HEK293 (cell line): Measurements from ENCODE around the gene TTC34.

Experiments
- CTCF ChIA-PET: fragments of 350-600 bp; formaldehyde crosslinking; extraction: SDS; loops from one replicate; lab custom pipeline; 2021; ENCODE audit warnings: antibody characterized with exemption; lab: Yijun Ruan, JAX
- POLR2A ChIA-PET: fragments of 300-600 bp; formaldehyde crosslinking; extraction: SDS; loops from one replicate; lab custom pipeline; 2020; ENCODE audit warnings: antibody characterized with exemption, inconsistent platforms; lab: Yijun Ruan, JAX
- H3K27ac ChIP-seq: fragments of 200-500 bp; sonication (Bioruptor generic); 2 replicates; pipeline ENCODE4 v1.5.1; 2014; ENCODE audit warnings: low read depth, low read length, control low read depth, inconsistent platforms; ENCODE audit errors: extremely low read depth
- H3K36me3 ChIP-seq, 2 experiments: fragments of 200-500 bp in 1 of 2; sonication (Bioruptor generic) in 1 of 2; 1 replicate in 1 of 2; 2 replicates in 1 of 2; pipeline ENCODE4 v1.5.1; 2014 to 2017; ENCODE audit warnings: inconsistent platforms in 2 of 2, low read length in 2 of 2; ENCODE audit not compliant: control insufficient read depth in 2 of 2, insufficient read depth in 1 of 2
- H3K4me1 ChIP-seq: fragments of 200-500 bp; sonication (Bioruptor generic); 2 replicates; pipeline ENCODE4 v1.5.1; 2014; ENCODE audit warnings: mild to moderate bottlenecking, low read length, inconsistent platforms; ENCODE audit not compliant: control insufficient read depth, insufficient read depth
- H3K4me3 ChIP-seq: 2 replicates; pipeline ENCODE4 v1.5.1; 2011; ENCODE audit warnings: low read depth, mild to moderate bottlenecking, control low read depth, low read length, moderate library complexity
- H3K9me3 ChIP-seq: fragments of 200-500 bp; sonication (Bioruptor generic); 2 replicates; pipeline ENCODE4 v1.5.1; 2014; ENCODE audit warnings: low read depth, low read length, inconsistent platforms; ENCODE audit not compliant: control insufficient read depth, insufficient read depth
- PRDM4 ChIP-seq: fragments of 450-650 bp; formaldehyde crosslinking; IDR thresholded peaks from 2 replicates; pipeline ENCODE4 v1.5.1; 2017; ENCODE audit warnings: missing biosample characterization, missing genetic modification characterization
- TRIM28 ChIP-seq: IDR thresholded peaks from 2 replicates; pipeline ENCODE4 v1.6.1; 2011; ENCODE audit warnings: low read length, control low read depth, borderline replicate concordance
- ZBTB48 ChIP-seq: fragments of 450-650 bp; formaldehyde crosslinking; IDR thresholded peaks from 2 replicates; pipeline ENCODE4 v1.5.1; 2016; ENCODE audit warnings: missing biosample characterization, missing genetic modification characterization
- ZFHX2 ChIP-seq: fragments of 450-650 bp; formaldehyde crosslinking; conservative IDR thresholded peaks from 2 replicates; pipeline ENCODE4 v1.5.1; 2016; ENCODE audit warnings: missing biosample characterization, missing genetic modification characterization
- ZNF112 ChIP-seq: fragments of 450-650 bp; formaldehyde crosslinking; IDR thresholded peaks from 2 replicates; pipeline ENCODE4 v1.5.0; 2017; ENCODE audit warnings: missing biosample characterization, missing genetic modification characterization
- ZNF121 ChIP-seq: fragments of 450-650 bp; formaldehyde crosslinking; IDR thresholded peaks from 2 replicates; pipeline ENCODE4 v1.5.1; 2016; ENCODE audit warnings: missing biosample characterization, missing genetic modification characterization
- ZNF24 ChIP-seq: fragments of 450-650 bp; formaldehyde crosslinking; IDR thresholded peaks from 2 replicates; pipeline ENCODE4 v1.5.1; 2016; ENCODE audit warnings: missing biosample characterization, missing genetic modification characterization
- ZNF354C ChIP-seq: fragments of 450-650 bp; formaldehyde crosslinking; IDR thresholded peaks from 2 replicates; pipeline ENCODE4 v1.5.1; 2016; ENCODE audit warnings: missing biosample characterization, missing genetic modification characterization, low read depth, borderline replicate concordance
- ZNF449 ChIP-seq: fragments of 450-650 bp; formaldehyde crosslinking; IDR thresholded peaks from 2 replicates; pipeline ENCODE4 v1.5.1; 2017; ENCODE audit warnings: missing biosample characterization, mild to moderate bottlenecking, missing genetic modification characterization, moderate library complexity
- ZNF48 ChIP-seq: fragments of 450-650 bp; formaldehyde crosslinking; IDR thresholded peaks from 2 replicates; pipeline ENCODE4 v1.5.1; 2016; ENCODE audit warnings: missing biosample characterization, missing genetic modification characterization
- ZNF521 ChIP-seq: fragments of 450-650 bp; formaldehyde crosslinking; IDR thresholded peaks from 2 replicates; pipeline ENCODE4 v1.5.1; 2017; ENCODE audit warnings: missing biosample characterization, mild to moderate bottlenecking, missing genetic modification characterization
- ZNF585B ChIP-seq: fragments of 450-650 bp; formaldehyde crosslinking; IDR thresholded peaks from 2 replicates; pipeline ENCODE4 v1.5.1; 2016; ENCODE audit warnings: missing biosample characterization, missing genetic modification characterization
- ZNF600 ChIP-seq: fragments of 450-650 bp; formaldehyde crosslinking; IDR thresholded peaks from 2 replicates; pipeline ENCODE4 v1.5.1; 2016; ENCODE audit warnings: missing biosample characterization, missing genetic modification characterization
- ZNF654 ChIP-seq: fragments of 450-650 bp; formaldehyde crosslinking; IDR thresholded peaks from 2 replicates; pipeline ENCODE4 v1.5.1; 2016; ENCODE audit warnings: low read depth, missing biosample characterization, missing genetic modification characterization
- ZNF658 ChIP-seq: fragments of 450-650 bp; formaldehyde crosslinking; IDR thresholded peaks from 2 replicates; pipeline ENCODE4; 2016; ENCODE audit warnings: missing biosample characterization, missing genetic modification characterization
- ZNF670 ChIP-seq: fragments of 450-650 bp; formaldehyde crosslinking; IDR thresholded peaks from 2 replicates; pipeline ENCODE4 v1.5.1; 2016; ENCODE audit warnings: missing biosample characterization, missing genetic modification characterization, low read depth
- TF ChIP-seq, protein P1 (sequence below): fragments of 450-650 bp; formaldehyde crosslinking; IDR thresholded peaks from 2 replicates; pipeline ENCODE4 v1.5.1; 2016; ENCODE audit warnings: missing biosample characterization, missing genetic modification characterization, borderline replicate concordance
- TF ChIP-seq, protein P2 (sequence below): fragments of 450-650 bp; formaldehyde crosslinking; IDR thresholded peaks from 2 replicates; pipeline ENCODE4 v1.5.1; 2016; ENCODE audit warnings: missing biosample characterization, missing genetic modification characterization
- TF ChIP-seq, protein P3 (sequence below): fragments of 450-650 bp; formaldehyde crosslinking; IDR thresholded peaks from 2 replicates; pipeline ENCODE4 v1.5.1; 2016; ENCODE audit warnings: missing biosample characterization, missing genetic modification characterization
- TF ChIP-seq, protein P4 (sequence below): fragments of 450-650 bp; formaldehyde crosslinking; IDR thresholded peaks from 2 replicates; pipeline ENCODE4 v1.5.1; 2017; ENCODE audit warnings: missing biosample characterization, missing genetic modification characterization

Gene TTC34

GRCh38 chr1:2633936-2634491 is 167.5 kb downstream of the TTC34 start:
- no peak overlapping the region for H3K27ac ChIP-seq
- no peaks in the 10 kb centered on the region for H3K4me1 ChIP-seq
- POLR2A ChIA-PET, result no interaction called here
- TF ChIP-seq ZNF121 (tag by site-specific recombination), result no peak
- no peak for TF ChIP-seq ZNF585B
- TF ChIP-seq, protein P1, sequence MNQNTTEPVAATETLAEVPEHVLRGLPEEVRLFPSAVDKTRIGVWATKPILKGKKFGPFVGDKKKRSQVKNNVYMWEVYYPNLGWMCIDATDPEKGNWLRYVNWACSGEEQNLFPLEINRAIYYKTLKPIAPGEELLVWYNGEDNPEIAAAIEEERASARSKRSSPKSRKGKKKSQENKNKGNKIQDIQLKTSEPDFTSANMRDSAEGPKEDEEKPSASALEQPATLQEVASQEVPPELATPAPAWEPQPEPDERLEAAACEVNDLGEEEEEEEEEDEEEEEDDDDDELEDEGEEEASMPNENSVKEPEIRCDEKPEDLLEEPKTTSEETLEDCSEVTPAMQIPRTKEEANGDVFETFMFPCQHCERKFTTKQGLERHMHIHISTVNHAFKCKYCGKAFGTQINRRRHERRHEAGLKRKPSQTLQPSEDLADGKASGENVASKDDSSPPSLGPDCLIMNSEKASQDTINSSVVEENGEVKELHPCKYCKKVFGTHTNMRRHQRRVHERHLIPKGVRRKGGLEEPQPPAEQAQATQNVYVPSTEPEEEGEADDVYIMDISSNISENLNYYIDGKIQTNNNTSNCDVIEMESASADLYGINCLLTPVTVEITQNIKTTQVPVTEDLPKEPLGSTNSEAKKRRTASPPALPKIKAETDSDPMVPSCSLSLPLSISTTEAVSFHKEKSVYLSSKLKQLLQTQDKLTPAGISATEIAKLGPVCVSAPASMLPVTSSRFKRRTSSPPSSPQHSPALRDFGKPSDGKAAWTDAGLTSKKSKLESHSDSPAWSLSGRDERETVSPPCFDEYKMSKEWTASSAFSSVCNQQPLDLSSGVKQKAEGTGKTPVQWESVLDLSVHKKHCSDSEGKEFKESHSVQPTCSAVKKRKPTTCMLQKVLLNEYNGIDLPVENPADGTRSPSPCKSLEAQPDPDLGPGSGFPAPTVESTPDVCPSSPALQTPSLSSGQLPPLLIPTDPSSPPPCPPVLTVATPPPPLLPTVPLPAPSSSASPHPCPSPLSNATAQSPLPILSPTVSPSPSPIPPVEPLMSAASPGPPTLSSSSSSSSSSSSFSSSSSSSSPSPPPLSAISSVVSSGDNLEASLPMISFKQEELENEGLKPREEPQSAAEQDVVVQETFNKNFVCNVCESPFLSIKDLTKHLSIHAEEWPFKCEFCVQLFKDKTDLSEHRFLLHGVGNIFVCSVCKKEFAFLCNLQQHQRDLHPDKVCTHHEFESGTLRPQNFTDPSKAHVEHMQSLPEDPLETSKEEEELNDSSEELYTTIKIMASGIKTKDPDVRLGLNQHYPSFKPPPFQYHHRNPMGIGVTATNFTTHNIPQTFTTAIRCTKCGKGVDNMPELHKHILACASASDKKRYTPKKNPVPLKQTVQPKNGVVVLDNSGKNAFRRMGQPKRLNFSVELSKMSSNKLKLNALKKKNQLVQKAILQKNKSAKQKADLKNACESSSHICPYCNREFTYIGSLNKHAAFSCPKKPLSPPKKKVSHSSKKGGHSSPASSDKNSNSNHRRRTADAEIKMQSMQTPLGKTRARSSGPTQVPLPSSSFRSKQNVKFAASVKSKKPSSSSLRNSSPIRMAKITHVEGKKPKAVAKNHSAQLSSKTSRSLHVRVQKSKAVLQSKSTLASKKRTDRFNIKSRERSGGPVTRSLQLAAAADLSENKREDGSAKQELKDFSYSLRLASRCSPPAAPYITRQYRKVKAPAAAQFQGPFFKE (tag by site-specific recombination), result no peak
- no peak for TF ChIP-seq TRIM28
- TF ChIP-seq ZNF48 (tag by site-specific recombination), result no peak
- TF ChIP-seq ZBTB48, result no peak
- TF ChIP-seq, protein P2, sequence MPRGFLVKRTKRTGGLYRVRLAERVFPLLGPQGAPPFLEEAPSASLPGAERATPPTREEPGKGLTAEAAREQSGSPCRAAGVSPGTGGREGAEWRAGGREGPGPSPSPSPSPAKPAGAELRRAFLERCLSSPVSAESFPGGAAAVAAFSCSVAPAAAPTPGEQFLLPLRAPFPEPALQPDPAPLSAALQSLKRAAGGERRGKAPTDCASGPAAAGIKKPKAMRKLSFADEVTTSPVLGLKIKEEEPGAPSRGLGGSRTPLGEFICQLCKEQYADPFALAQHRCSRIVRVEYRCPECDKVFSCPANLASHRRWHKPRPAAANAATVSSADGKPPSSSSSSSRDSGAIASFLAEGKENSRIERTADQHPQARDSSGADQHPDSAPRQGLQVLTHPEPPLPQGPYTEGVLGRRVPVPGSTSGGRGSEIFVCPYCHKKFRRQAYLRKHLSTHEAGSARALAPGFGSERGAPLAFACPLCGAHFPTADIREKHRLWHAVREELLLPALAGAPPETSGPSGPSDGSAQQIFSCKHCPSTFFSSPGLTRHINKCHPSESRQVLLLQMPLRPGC (tag by site-specific recombination), result no peak
- TF ChIP-seq ZNF600 (tag by site-specific recombination), result no peak
- no peak for TF ChIP-seq ZNF658 (tag by site-specific recombination)
- TF ChIP-seq, protein P3, sequence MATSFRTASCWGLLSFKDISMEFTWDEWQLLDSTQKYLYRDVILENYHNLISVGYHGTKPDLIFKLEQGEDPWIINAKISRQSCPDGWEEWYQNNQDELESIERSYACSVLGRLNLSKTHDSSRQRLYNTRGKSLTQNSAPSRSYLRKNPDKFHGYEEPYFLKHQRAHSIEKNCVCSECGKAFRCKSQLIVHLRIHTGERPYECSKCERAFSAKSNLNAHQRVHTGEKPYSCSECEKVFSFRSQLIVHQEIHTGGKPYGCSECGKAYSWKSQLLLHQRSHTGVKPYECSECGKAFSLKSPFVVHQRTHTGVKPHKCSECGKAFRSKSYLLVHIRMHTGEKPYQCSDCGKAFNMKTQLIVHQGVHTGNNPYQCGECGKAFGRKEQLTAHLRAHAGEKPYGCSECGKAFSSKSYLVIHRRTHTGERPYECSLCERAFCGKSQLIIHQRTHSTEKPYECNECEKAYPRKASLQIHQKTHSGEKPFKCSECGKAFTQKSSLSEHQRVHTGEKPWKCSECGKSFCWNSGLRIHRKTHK (tag by site-specific recombination), result no peak
- no peak overlapping the region for H3K4me3 ChIP-seq
- no peaks in the 10 kb centered on the region for H3K9me3 ChIP-seq
- no peaks in the 10 kb centered on the region for H3K36me3 ChIP-seq
- CTCF ChIA-PET, result no interaction called here

DNA sequence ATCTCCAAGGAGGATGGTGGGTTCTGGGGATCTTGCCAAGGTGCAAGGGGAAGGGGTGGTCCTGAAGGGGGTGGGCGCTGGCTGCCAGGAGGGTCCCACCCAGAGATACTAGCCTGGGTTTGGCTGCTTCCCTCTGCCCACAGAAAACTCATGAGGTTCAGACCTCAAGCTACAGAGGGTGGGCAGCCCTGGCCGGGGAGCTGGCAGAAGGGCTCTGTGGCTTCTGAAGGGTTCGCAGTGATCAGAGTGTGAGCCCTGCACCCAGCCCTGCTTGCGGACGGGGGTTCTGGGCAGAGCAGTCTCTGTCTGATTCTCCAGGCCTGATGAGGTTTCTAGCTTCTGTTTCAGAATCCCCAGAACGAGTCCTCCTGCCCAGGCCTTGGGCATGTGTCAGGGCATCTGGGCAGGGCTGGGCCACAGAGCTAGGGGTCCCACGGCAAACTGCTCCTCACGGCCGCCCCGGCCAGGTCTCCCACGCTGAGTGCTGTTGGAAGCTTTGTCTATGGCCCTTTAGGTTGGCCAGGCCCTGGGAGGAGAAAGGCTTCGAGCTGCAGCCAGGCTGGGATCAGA is 168.0 kb downstream of the TTC34 start:
- Histone ChIP-seq H3K27ac (no peak overlapping the region), H3K4me3 (no peak overlapping the region), H3K36me3 (no peaks in the 10 kb centered on the region), H3K9me3 (no peaks in the 10 kb centered on the region), H3K4me1 (no peaks in the 10 kb centered on the region)
- POLR2A ChIA-PET, result no interaction called here
- CTCF ChIA-PET, result no interaction called here
- TF ChIP-seq ZNF24 (no peak), ZNF449 (tag by site-specific recombination) (no peak), ZNF521 (tag by site-specific recombination) (no peak), PRDM4 (no peak), ZNF670 (tag by site-specific recombination) (no peak), ZNF354C (tag by site-specific recombination) (no peak), ZFHX2 (tag by site-specific recombination) (no peak), ZNF112 (tag by site-specific recombination) (no peak), ZNF654 (no peak)
- TF ChIP-seq, protein P4, sequence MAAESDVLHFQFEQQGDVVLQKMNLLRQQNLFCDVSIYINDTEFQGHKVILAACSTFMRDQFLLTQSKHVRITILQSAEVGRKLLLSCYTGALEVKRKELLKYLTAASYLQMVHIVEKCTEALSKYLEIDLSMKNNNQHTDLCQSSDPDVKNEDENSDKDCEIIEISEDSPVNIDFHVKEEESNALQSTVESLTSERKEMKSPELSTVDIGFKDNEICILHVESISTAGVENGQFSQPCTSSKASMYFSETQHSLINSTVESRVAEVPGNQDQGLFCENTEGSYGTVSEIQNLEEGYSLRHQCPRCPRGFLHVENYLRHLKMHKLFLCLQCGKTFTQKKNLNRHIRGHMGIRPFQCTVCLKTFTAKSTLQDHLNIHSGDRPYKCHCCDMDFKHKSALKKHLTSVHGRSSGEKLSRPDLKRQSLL (tag by site-specific recombination), result no peak
- TF ChIP-seq, all 188 proteins: peak for 0
